Upper lobe of left lung (tissue), 6 donors: ENCODE data around the gene TAMALIN. TPM values are rescaled to one million over a fixed set of nuclear protein-coding genes. Genes with fewer than 3 reads are reported as not detected.

Experiments
- ATAC-seq, 2 donors: fragments of 200-7000 bp; cut with Tn5 transposase; one replicate each; pipeline ENCODE4 v1.9.1; 2022; ENCODE audit warnings: mild to moderate bottlenecking in 2 of 2, moderate library complexity in 2 of 2; ENCODE audit not compliant: low FRiP score in 2 of 2
- DNase-seq, 2 donors: peaks; one replicate each; pipeline ENCODE4 v3.0.0-alpha.2; 2019 to 2020
- H3K27ac ChIP-seq, 4 donors: fragments of 200-600 bp; sonication (generic); one replicate each; pipeline ENCODE4 v1.5.1; 2016 to 2019
- H3K27me3 ChIP-seq, 4 donors: fragments of 200-600 bp; sonication (generic); one replicate each; pipeline ENCODE4 v1.5.1; 2017 to 2019
- H3K36me3 ChIP-seq, 4 donors: fragments of 200-600 bp; sonication (generic); one replicate each; pipeline ENCODE4 v1.5.1; 2016 to 2019
- H3K4me1 ChIP-seq, 4 donors: fragments of 200-600 bp; sonication (generic); one replicate each; pipeline ENCODE4 v1.5.1; 2018 to 2019
- H3K4me3 ChIP-seq, 4 donors: fragments of 200-600 bp; sonication (generic); one replicate each; pipeline ENCODE4 v1.5.1; 2017 to 2019; ENCODE audit warnings: mild to moderate bottlenecking in 2 of 4, moderate library complexity in 1 of 4
- H3K9me3 ChIP-seq, 4 donors: fragments of 200-600 bp; sonication (generic); one replicate each; pipeline ENCODE4 v1.5.1; 2018 to 2019
- EP300 ChIP-seq, 4 donors: sonication (generic); formaldehyde crosslinking; IDR thresholded peaks; one replicate each; pipeline ENCODE4 v1.5.1; 2017; ENCODE audit warnings: antibody characterized with exemption in 4 of 4, control low read depth in 2 of 4
- POLR2A ChIP-seq, 4 donors: fragments of 450-650 bp; IDR thresholded peaks; one replicate each; pipeline ENCODE4 v1.5.1; 2016 to 2017; ENCODE audit warnings: antibody characterized with exemption in 4 of 4, mild to moderate bottlenecking in 2 of 4
- POLR2AphosphoS5 ChIP-seq, 2 donors: sonication (generic); formaldehyde crosslinking; IDR thresholded peaks; one replicate each; pipeline ENCODE4 v1.5.1; 2017; ENCODE audit warnings: antibody characterized with exemption in 2 of 2
- WGBS, 2 donors: methylation state at CpG; one replicate each; pipeline ENCODE4 v1.1.5; 2017 to 2018; 5-methylcytosine and 5-hydroxymethylcytosine counted together
- total RNA-seq, 6 donors: library from RNA; depleted of rRNA in 4 of 6; stranded (reverse); fragments of >200 nt in 4 of 6; gene quantifications; one replicate each; pipeline versions ENCODE4 v1.1.0 to v1.2.1, GENCODE V29; 2016 to 2021
- TF ChIP-seq, protein P1 (sequence below), 6 experiments: fragments of 450-650 bp in 4 of 6; fragments of 200-600 bp in 2 of 6; sonication (generic) in 2 of 6; IDR thresholded peaks; one replicate each; pipeline ENCODE4 v1.5.1; 2016 to 2019; ENCODE audit warnings: antibody characterized with exemption in 6 of 6
- donor health status: DM: no; HTN: no; CAD: no; lungs with moderate emphysema.
- donor health status: DM: no; HTN: yes; CAD: no; lungs with severe emphysema.

TAMALIN gene
- total RNA-seq, 6 donors from 2014 or later, result 52.3 to 170 (median 73.7) TPM

DNA sequence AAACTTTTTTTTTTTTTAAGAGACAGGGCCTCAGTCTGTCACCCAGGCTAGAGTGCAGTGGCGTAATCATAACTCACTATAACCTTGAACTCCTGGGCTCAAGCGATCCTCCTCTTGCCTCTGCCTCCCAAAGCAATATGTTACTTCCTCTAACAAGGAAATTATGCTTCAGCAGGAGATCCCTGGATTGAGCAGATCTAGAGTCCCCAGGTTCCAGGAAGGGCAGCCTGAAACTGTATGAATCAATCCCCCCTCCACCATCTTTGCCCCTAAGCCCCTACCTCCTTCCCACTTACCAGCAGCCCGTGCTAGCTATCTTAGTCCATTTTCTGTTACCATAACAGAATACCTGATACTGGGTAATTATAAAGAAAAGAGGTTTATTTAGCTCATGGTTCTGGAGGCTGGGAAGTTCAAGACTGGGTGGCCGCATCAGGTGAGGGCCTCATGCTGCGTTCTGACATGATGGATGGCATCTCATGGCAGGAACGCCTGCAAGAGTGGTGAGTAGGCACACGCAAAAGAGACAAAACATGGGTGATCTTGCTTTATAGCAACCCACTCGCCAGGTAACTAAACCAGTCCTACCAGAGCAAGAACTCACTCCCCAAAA lies 5.0 kb downstream of the TAMALIN start:
- DNase-seq (no peak), ATAC-seq (no peak)
- Histone ChIP-seq H3K4me1 (peaks cover 14 to 44% (median 28%) of the 10 kb centered on the region in 4 donors), H3K27ac (peak overlapping the region in 2 of 4 donors; percentile 92 to 96), H3K9me3 (no peaks in the 10 kb centered on the region), H3K27me3 (peaks cover 0 to 10% (median 4%) of the 10 kb centered on the region in 4 donors), H3K36me3 (peaks cover 2 to 68% (median 35%) of the 10 kb centered on the region in 4 donors), H3K4me3 (peak overlapping the region in 1 of 4 donors; percentile 82)
- TF ChIP-seq POLR2AphosphoS5 (IDR thresholded peaks at IDR 0.05), result no peak
- TF ChIP-seq EP300 (IDR thresholded peaks at IDR 0.05), result no peak
- TF ChIP-seq, protein P1, sequence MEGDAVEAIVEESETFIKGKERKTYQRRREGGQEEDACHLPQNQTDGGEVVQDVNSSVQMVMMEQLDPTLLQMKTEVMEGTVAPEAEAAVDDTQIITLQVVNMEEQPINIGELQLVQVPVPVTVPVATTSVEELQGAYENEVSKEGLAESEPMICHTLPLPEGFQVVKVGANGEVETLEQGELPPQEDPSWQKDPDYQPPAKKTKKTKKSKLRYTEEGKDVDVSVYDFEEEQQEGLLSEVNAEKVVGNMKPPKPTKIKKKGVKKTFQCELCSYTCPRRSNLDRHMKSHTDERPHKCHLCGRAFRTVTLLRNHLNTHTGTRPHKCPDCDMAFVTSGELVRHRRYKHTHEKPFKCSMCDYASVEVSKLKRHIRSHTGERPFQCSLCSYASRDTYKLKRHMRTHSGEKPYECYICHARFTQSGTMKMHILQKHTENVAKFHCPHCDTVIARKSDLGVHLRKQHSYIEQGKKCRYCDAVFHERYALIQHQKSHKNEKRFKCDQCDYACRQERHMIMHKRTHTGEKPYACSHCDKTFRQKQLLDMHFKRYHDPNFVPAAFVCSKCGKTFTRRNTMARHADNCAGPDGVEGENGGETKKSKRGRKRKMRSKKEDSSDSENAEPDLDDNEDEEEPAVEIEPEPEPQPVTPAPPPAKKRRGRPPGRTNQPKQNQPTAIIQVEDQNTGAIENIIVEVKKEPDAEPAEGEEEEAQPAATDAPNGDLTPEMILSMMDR (IDR thresholded peaks at IDR 0.05), result no peak
- TF ChIP-seq POLR2A (IDR thresholded peaks at IDR 0.05), result no peak
- WGBS, 2 donors, result 89 to 96% methylated on average over 8 of the region's 8 CpGs

DNA sequence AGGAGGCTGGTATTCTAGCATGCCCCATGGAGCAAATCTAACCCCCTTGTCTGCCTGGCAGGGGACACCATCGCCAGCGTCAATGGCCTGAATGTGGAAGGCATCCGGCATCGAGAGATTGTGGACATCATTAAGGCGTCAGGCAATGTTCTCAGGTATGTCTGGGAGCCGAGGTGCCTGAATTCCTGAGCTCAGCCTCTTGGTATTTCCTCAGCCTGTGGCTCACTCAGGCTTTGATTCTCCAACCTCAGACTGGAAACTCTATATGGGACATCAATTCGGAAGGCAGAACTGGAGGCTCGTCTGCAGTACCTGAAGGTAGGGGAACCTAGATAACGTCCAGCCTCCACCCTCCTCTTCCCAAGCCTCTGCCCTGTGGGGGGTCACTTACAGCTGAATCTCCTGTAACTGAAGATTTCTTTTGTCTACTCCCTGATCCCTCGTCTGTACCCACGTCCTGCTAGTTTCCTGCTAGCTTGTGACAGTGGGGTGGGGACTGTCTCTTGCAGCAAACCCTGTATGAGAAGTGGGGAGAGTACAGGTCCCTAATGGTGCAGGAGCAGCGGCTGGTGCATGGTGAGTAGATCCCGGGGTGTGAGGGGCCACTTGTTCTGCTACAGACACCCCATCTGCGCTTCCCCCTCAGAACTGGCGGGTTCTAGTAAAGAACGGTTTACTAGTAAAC lies 7.0 kb downstream of the TAMALIN start:
- Histone ChIP-seq H3K27ac (no peak overlapping the region), H3K4me3 (no peak overlapping the region), H3K9me3 (no peaks in the 10 kb centered on the region), H3K4me1 (peaks cover 12 to 23% (median 19%) of the 10 kb centered on the region in 4 donors), H3K36me3 (peaks cover 2 to 58% (median 35%) of the 10 kb centered on the region in 4 donors), H3K27me3 (no peaks in the 10 kb centered on the region)
- WGBS, 2 donors, result 82 to 85% methylated on average over 11 to 16 of the region's 16 CpGs
- TF ChIP-seq POLR2AphosphoS5 (IDR thresholded peaks at IDR 0.05), result no peak
- TF ChIP-seq POLR2A (IDR thresholded peaks at IDR 0.05), result no peak
- TF ChIP-seq, protein P1 (IDR thresholded peaks at IDR 0.05), result no peak
- no peak for TF ChIP-seq EP300 (IDR thresholded peaks at IDR 0.05)
- DNase-seq, result no peak
- ATAC-seq, result no peak

DNA sequence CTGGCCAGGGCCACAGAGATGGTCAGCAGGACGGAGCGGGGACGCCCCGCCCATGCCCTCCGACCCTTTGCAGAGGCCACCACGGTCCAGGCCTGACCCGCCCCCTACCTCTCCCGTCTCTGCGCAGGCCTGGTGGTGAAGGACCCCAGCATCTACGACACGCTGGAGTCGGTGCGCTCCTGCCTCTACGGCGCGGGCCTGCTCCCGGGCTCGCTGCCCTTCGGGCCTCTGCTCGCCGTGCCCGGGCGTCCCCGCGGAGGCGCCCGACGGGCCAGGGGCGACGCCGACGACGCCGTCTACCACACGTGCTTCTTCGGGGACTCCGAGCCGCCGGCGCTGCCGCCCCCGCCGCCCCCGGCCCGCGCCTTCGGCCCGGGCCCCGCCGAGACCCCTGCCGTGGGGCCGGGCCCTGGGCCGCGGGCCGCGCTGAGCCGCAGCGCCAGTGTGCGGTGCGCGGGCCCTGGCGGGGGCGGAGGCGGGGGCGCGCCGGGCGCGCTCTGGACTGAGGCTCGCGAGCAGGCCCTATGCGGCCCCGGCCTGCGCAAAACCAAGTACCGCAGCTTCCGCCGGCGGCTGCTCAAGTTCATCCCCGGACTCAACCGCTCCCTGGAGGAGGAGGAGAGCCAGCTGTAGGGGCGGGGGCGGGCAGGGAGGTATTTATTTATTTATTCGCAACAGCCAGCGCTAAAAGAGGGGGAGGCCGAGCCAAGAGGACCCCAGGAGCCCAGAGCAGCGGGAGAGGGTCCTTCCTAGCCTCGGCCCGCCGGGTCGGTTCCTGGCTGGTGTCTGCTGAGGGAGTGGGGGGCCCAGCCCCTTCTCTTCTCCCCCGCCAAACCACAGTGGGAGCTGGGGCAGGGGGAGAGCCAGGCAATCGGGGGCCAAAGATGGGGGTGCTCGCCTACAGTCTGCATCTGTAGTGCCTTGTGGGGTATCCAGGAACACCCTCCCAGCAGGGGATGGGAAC lies 8.1 kb downstream of the TAMALIN start:
- Histone ChIP-seq H3K4me3 (no peak overlapping the region), H3K27ac (peak overlapping the region in 1 of 4 donors; percentile 3), H3K9me3 (no peaks in the 10 kb centered on the region), H3K27me3 (no peaks in the 10 kb centered on the region), H3K36me3 (peaks cover 2 to 52% (median 35%) of the 10 kb centered on the region in 4 donors), H3K4me1 (peaks cover 10 to 23% (median 15%) of the 10 kb centered on the region in 4 donors)
- ATAC-seq (no peak), DNase-seq (peak in 1 of 2 donors; percentile 83)
- TF ChIP-seq POLR2A (IDR thresholded peaks at IDR 0.05) (no peak), POLR2AphosphoS5 (IDR thresholded peaks at IDR 0.05) (peak; percentile 14 to 29), EP300 (IDR thresholded peaks at IDR 0.05) (no peak)
- TF ChIP-seq, protein P1 (IDR thresholded peaks at IDR 0.05), result no peak
- 76 to 86% methylated on average over 26 to 58 of the region's 93 CpGs for WGBS, 2 donors

DNA sequence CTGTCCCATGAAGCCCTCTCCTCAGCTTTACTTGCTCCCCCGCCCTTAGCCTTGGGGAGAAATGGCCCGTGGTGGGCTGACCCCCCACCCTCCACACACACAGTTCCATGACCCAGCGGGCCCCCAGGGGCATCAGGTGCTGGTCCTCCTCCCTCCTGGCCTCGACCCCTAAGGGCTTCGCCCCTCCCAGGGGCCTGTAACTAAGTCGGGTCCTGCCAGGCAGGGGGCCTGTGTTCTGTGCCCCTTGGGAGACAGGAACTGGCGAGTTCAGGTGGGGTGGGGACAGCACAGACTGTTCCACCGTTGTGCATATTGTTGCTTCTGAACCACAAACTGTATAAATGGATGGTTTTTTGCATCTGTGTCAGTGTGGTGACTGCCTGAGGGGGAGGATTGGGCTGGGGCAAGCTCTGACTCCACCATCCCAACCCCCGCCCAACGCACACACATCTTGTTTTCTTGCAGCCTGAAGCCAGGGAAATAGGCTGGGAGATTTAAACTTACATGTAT lies 8.8 kb downstream of the TAMALIN start:
- Histone ChIP-seq H3K9me3 (no peaks in the 10 kb centered on the region), H3K27ac (peak overlapping the region in 1 of 4 donors; percentile 3), H3K27me3 (no peaks in the 10 kb centered on the region), H3K4me1 (peaks cover 9 to 22% (median 11%) of the 10 kb centered on the region in 4 donors), H3K4me3 (no peak overlapping the region), H3K36me3 (peaks cover 2 to 49% (median 34%) of the 10 kb centered on the region in 4 donors)
- ATAC-seq (no peak), DNase-seq (peak in 1 of 2 donors; percentile 49)
- no peak for TF ChIP-seq POLR2A (IDR thresholded peaks at IDR 0.05)
- peak in 1 of 2 donors; percentile 5 for TF ChIP-seq POLR2AphosphoS5 (IDR thresholded peaks at IDR 0.05)
- TF ChIP-seq, protein P1 (IDR thresholded peaks at IDR 0.05), result no peak
- 71 to 76% methylated on average over 6 to 9 of the region's 10 CpGs for WGBS, 2 donors
